Body of pancreas (tissue), 4 donors: Measurements from ENCODE around the gene KLF9.

Source experiments
- CTCF ChIP-seq, 7 experiments: fragments of 450-650 bp in 4 of 7; fragments of 200-600 bp in 3 of 7; sonication (generic) in 3 of 7; IDR thresholded peaks; one replicate each; pipeline ENCODE4 v1.5.1; 2016 to 2019; ENCODE audit warnings: antibody characterized with exemption in 7 of 7
- POLR2A ChIP-seq, 3 donors: fragments of 450-650 bp; IDR thresholded peaks; one replicate each; pipeline ENCODE4 v1.6.1; 2016; ENCODE audit warnings: antibody characterized with exemption in 3 of 3, mild to moderate bottlenecking in 2 of 3

- TF ChIP-seq CTCF (IDR thresholded peaks at IDR 0.05) (no peak), POLR2A (IDR thresholded peaks at IDR 0.05) (no peak)
Observed at GRCh38 chr9:70463877-70464276, 49.4 kb upstream of the KLF9 start.
